Keratinocyte (primary cell): ENCODE results near the gene RAB4B. TPM values are rescaled to one million over a fixed set of nuclear protein-coding genes. Genes with fewer than 3 reads are reported as not detected.

Experiments
- DNase-seq: peaks from one replicate; pipeline ENCODE4 v3.0.0-alpha.2; 2011; ENCODE audit warnings: low read depth, missing footprints, low spot score
- FAIRE-seq: peaks from 2 replicates; lab custom pipeline; 2011; peaks lifted over from hg19 to GRCh38; lab: Jason Lieb, UNC
- H2AFZ ChIP-seq: 2 replicates; pipeline ENCODE4 v1.6.0; 2012; ENCODE audit warnings: low read length, control low read depth, inconsistent platforms; ENCODE audit not compliant: control insufficient read depth
- H3K27ac ChIP-seq: 2 replicates; pipeline ENCODE4 v1.5.1; 2011; ENCODE audit warnings: low read length; ENCODE audit not compliant: control insufficient read depth, insufficient read depth
- H3K27me3 ChIP-seq: 3 replicates; pipeline ENCODE4 v1.6.0; 2011; ENCODE audit warnings: low read length; ENCODE audit not compliant: control insufficient read depth, insufficient read depth; ENCODE audit errors: extremely low read depth
- H3K36me3 ChIP-seq, 2 experiments: 2 replicates in 1 of 2; 3 replicates in 1 of 2; pipeline ENCODE4 v1.5.1; 2011; ENCODE audit warnings: low read length in 2 of 2, mild to moderate bottlenecking in 1 of 2; ENCODE audit not compliant: control insufficient read depth in 2 of 2, insufficient read depth in 2 of 2; ENCODE audit errors: extremely low read depth in 1 of 2
- H3K4me1 ChIP-seq: 3 replicates; pipeline ENCODE4 v1.5.1; 2011; ENCODE audit warnings: low read length; ENCODE audit not compliant: control insufficient read depth, insufficient read depth; ENCODE audit errors: extremely low read depth
- H3K4me2 ChIP-seq: 3 replicates; pipeline ENCODE4 v1.6.0; 2011; ENCODE audit warnings: low read depth, low read length; ENCODE audit not compliant: control insufficient read depth, insufficient read depth; ENCODE audit errors: extremely low read depth
- H3K4me3 ChIP-seq, 3 experiments: fragments of 200-600 bp in 1 of 3; sonication (generic) in 1 of 3; 2 replicates in 2 of 3; 3 replicates in 1 of 3; pipeline ENCODE4 v1.5.1; 2011 to 2016; ENCODE audit warnings: low read length in 3 of 3, mild to moderate bottlenecking in 3 of 3, control low read depth in 2 of 3, inconsistent platforms in 1 of 3, low read depth in 1 of 3, mixed read lengths in 1 of 3, mixed run types in 1 of 3, moderate library complexity in 1 of 3; ENCODE audit not compliant: control insufficient read depth in 2 of 3, insufficient read depth in 2 of 3; ENCODE audit errors: extremely low read depth in 1 of 3
- H3K79me2 ChIP-seq: 2 replicates; pipeline ENCODE4 v1.6.0; 2012; ENCODE audit warnings: low read length; ENCODE audit not compliant: control insufficient read depth, insufficient read depth
- H3K9ac ChIP-seq: 3 replicates; pipeline ENCODE4 v1.6.0; 2011; ENCODE audit warnings: low read length; ENCODE audit not compliant: control insufficient read depth, insufficient read depth; ENCODE audit errors: extremely low read depth
- H3K9me1 ChIP-seq: 3 replicates; pipeline ENCODE4 v1.6.0; 2011; ENCODE audit warnings: low read length; ENCODE audit not compliant: control insufficient read depth, insufficient read depth; ENCODE audit errors: extremely low read depth
- H3K9me3 ChIP-seq: 2 replicates; pipeline ENCODE4 v1.5.1; 2012; ENCODE audit warnings: low read depth, low read length; ENCODE audit not compliant: control insufficient read depth
- H4K20me1 ChIP-seq: 3 replicates; pipeline ENCODE4 v1.6.0; 2011; ENCODE audit warnings: low read length; ENCODE audit not compliant: control insufficient read depth, insufficient read depth; ENCODE audit errors: extremely low read depth
- CTCF ChIP-seq, 3 experiments: IDR thresholded peaks in 1 of 3; conservative IDR thresholded peaks in 1 of 3; optimal IDR thresholded peaks in 1 of 3; 2 replicates in 2 of 3; 3 replicates in 1 of 3; pipeline versions ENCODE3 to v1.5.1; 2011; ENCODE audit warnings: low read length in 3 of 3, mild to moderate bottlenecking in 3 of 3, moderate library complexity in 2 of 3, control low read depth in 1 of 3, inconsistent platforms in 1 of 3; ENCODE audit not compliant: insufficient read depth in 2 of 3; ENCODE audit errors: extremely low read depth in 1 of 3
- EZH2 ChIP-seq: IDR thresholded peaks from one replicate; pipeline ENCODE4 v1.6.1; 2012; ENCODE audit warnings: inconsistent platforms, mild to moderate bottlenecking, low read length, moderate library complexity
- dilution Hi-C: fragments of 300-500 bp; cut with MboI; formaldehyde crosslinking; loops from one replicate; pipeline ENCODE4 v1.7.0; 2020; ENCODE audit warnings: low sequenced_read_pairs; ENCODE audit not compliant: extremely low pct_ligation_motif_present
- polyA plus RNA-seq, 5 experiments: library from polyadenylated mRNA; depleted of rRNA in 3 of 5; stranded (reverse) in 3 of 5; stranded (forward) in 1 of 5; unstranded in 1 of 5; fragments of >200 nt; gene quantifications; 1 replicate in 1 of 5; 2 replicates in 3 of 5; 3 replicates in 1 of 5; pipeline versions ENCODE4 v1.2.1 to v1.2.3, GENCODE V29; 2011 to 2012; ENCODE audit warnings: missing spikeins in 2 of 5, low read depth in 1 of 5, low replicate concordance in 1 of 5

RAB4B gene
- polyA plus RNA-seq, 1 donor (not counting 4 experiments of a cell fraction or from before 2014, with no cell fraction given): 15.0 TPM

GRCh38 chr19:40742477-40742876 is 35.6 kb upstream of the RAB4B start:
- no peak for DNase-seq
- Histone ChIP-seq H3K4me1 (peaks cover 2% of the 10 kb centered on the region), H3K27ac (no peak overlapping the region), H3K4me2 (no peak overlapping the region), H3K79me2 (no peaks in the 10 kb centered on the region), H3K9ac (no peak overlapping the region), H3K9me1 (no peaks in the 10 kb centered on the region), H3K9me3 (no peaks in the 10 kb centered on the region), H2AFZ (no peak overlapping the region), H3K27me3 (no peaks in the 10 kb centered on the region), H4K20me1 (no peaks in the 10 kb centered on the region), H3K36me3 (peaks cover 13 to 27% of the 10 kb centered on the region in 2 experiments), H3K4me3 (no peak overlapping the region)
- dilution Hi-C loops: no loop called here
- TF ChIP-seq CTCF (optimal IDR thresholded peaks at IDR 0.05 in 1 of 3, IDR thresholded peaks at IDR 0.05 in 1 of 3, conservative IDR thresholded peaks at IDR 0.05 in 1 of 3; ENCODE audit: extremely low read depth in 1 of 3, insufficient read depth in 2 of 3, low read length in 3 of 3) (no peak), EZH2 (no peak)
- FAIRE-seq: no peak

GRCh38 chr19:40742886-40743285 is 35.2 kb upstream of the RAB4B start:
- Histone ChIP-seq H3K4me1 (peaks cover 2% of the 10 kb centered on the region), H3K4me3 (no peak overlapping the region), H3K36me3 (peaks cover 11 to 25% of the 10 kb centered on the region in 2 experiments), H3K9me3 (no peaks in the 10 kb centered on the region), H3K9me1 (no peaks in the 10 kb centered on the region), H3K4me2 (no peak overlapping the region), H3K9ac (no peak overlapping the region), H4K20me1 (no peaks in the 10 kb centered on the region), H3K27me3 (no peaks in the 10 kb centered on the region), H2AFZ (no peak overlapping the region), H3K79me2 (no peaks in the 10 kb centered on the region), H3K27ac (no peak overlapping the region)
- TF ChIP-seq CTCF (optimal IDR thresholded peaks at IDR 0.05 in 1 of 3, IDR thresholded peaks at IDR 0.05 in 1 of 3, conservative IDR thresholded peaks at IDR 0.05 in 1 of 3; ENCODE audit: extremely low read depth in 1 of 3, insufficient read depth in 2 of 3, low read length in 3 of 3): no peak
- no peak for TF ChIP-seq EZH2
- dilution Hi-C loops: no loop called here
- FAIRE-seq (no peak), DNase-seq (no peak)
